Loucy (cell line): ENCODE results near the gene SPDEF.

ENCODE experiments used
- H2AFZ ChIP-seq: fragments of 200-600 bp; sonication (generic); 2 replicates; pipeline ENCODE4 v1.6.0; 2016; ENCODE audit warnings: antibody characterized with exemption, mild to moderate bottlenecking, low read length, moderate library complexity
- H3F3A ChIP-seq: fragments of 200-600 bp; 2 replicates; pipeline ENCODE4 v1.6.0; 2016; ENCODE audit warnings: antibody characterized with exemption, low read depth, mild to moderate bottlenecking
- H3K27me3 ChIP-seq: fragments of 200-600 bp; sonication (generic); 2 replicates; pipeline ENCODE4 v1.6.1; 2014; ENCODE audit warnings: low read length, mild to moderate bottlenecking; ENCODE audit not compliant: insufficient read depth, poor library complexity, severe bottlenecking
- H3K36me3 ChIP-seq: fragments of 200-600 bp; sonication (generic); 2 replicates; pipeline ENCODE4 v1.6.1; 2016; ENCODE audit warnings: low read length; ENCODE audit not compliant: insufficient read depth
- H3K4me1 ChIP-seq: fragments of 200-600 bp; sonication (generic); 2 replicates; pipeline ENCODE4 v1.5.1; 2014; ENCODE audit warnings: low read length, mild to moderate bottlenecking; ENCODE audit not compliant: insufficient read depth, poor library complexity, severe bottlenecking
- H3K4me2 ChIP-seq: fragments of 200-600 bp; sonication (generic); 2 replicates; pipeline ENCODE4 v1.6.0; 2014; ENCODE audit warnings: antibody characterized with exemption, low read length, low read depth, mild to moderate bottlenecking; ENCODE audit not compliant: poor library complexity, severe bottlenecking
- H3K4me3 ChIP-seq: fragments of 200-600 bp; sonication (generic); 2 replicates; pipeline ENCODE4 v1.5.1; 2014; ENCODE audit warnings: low read length, mild to moderate bottlenecking, mixed read lengths; ENCODE audit not compliant: poor library complexity, severe bottlenecking
- H3K79me2 ChIP-seq: fragments of 200-600 bp; sonication (generic); 2 replicates; pipeline ENCODE4 v1.6.1; 2014; ENCODE audit warnings: low read length; ENCODE audit not compliant: insufficient read depth
- H3K9ac ChIP-seq: fragments of 200-600 bp; sonication (generic); 2 replicates; pipeline ENCODE4 v1.6.0; 2014; ENCODE audit warnings: mild to moderate bottlenecking, low read depth, low read length, moderate library complexity; ENCODE audit not compliant: poor library complexity, severe bottlenecking
- H3K9me2 ChIP-seq: fragments of 200-600 bp; sonication (generic); replicated peaks from 2 replicates; pipeline ENCODE4 v1.6.1; 2016; ENCODE audit warnings: low read depth, low read length, mixed read lengths
- H3K9me3 ChIP-seq: fragments of 200-600 bp; sonication (generic); 2 replicates; pipeline ENCODE4 v1.6.1; 2014; ENCODE audit warnings: mild to moderate bottlenecking, antibody characterized with exemption, low read length, low read depth; ENCODE audit not compliant: insufficient read depth
- H4K20me1 ChIP-seq: fragments of 200-600 bp; sonication (generic); 2 replicates; pipeline ENCODE4 v1.6.0; 2014; ENCODE audit warnings: antibody characterized with exemption, low read length, mild to moderate bottlenecking; ENCODE audit not compliant: insufficient read depth, poor library complexity, severe bottlenecking
- EZH2phosphoT487 ChIP-seq: fragments of 200-600 bp; IDR thresholded peaks from 2 replicates; pipeline ENCODE4 v1.6.1; 2018; ENCODE audit warnings: antibody characterized with exemption, mild to moderate bottlenecking, moderate library complexity, borderline replicate concordance
- TF ChIP-seq, protein P1 (sequence below): fragments of 200-600 bp; sonication (generic); conservative IDR thresholded peaks from 2 replicates; pipeline ENCODE4 v1.5.1; 2014; ENCODE audit warnings: mild to moderate bottlenecking, antibody characterized with exemption, low read length

The SPDEF gene

DNA sequence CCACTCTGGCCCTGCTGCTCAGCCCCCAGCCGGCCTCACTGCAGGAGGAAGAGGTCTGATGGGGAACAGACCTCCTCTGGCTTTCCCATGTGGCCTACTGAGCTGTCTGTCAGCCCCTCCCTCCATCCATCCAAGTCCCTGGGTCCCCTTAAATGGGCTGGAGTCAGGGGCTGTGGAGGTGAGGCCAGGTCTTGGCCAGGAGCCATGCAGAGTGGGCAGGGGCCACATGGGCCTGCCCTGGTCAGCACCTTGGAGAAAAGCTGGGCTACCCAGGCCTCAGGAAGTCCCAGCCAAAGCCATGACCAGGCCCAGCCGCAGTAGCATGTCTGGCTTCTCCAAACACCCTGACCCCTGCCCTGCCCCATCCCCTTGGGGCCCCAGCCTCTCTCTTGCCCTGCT is 6.3 kb downstream of the SPDEF start:
- no peak overlapping the region for H3K9ac ChIP-seq

GRCh38 chr6:34549026-34549803 is 6.9 kb downstream of the SPDEF start:
- no peak for TF ChIP-seq EZH2phosphoT487
- TF ChIP-seq, protein P1, sequence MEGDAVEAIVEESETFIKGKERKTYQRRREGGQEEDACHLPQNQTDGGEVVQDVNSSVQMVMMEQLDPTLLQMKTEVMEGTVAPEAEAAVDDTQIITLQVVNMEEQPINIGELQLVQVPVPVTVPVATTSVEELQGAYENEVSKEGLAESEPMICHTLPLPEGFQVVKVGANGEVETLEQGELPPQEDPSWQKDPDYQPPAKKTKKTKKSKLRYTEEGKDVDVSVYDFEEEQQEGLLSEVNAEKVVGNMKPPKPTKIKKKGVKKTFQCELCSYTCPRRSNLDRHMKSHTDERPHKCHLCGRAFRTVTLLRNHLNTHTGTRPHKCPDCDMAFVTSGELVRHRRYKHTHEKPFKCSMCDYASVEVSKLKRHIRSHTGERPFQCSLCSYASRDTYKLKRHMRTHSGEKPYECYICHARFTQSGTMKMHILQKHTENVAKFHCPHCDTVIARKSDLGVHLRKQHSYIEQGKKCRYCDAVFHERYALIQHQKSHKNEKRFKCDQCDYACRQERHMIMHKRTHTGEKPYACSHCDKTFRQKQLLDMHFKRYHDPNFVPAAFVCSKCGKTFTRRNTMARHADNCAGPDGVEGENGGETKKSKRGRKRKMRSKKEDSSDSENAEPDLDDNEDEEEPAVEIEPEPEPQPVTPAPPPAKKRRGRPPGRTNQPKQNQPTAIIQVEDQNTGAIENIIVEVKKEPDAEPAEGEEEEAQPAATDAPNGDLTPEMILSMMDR = no peak
- no peak overlapping the region for H3K9ac ChIP-seq
- H3K79me2 ChIP-seq = no peaks in the 10 kb centered on the region
- H3K9me2 ChIP-seq = no peaks in the 10 kb centered on the region
- H3K4me1 ChIP-seq = peaks cover 2% of the 10 kb centered on the region
- no peak overlapping the region for H2AFZ ChIP-seq
- H3K9me3 ChIP-seq = no peaks in the 10 kb centered on the region
- H3K4me2 ChIP-seq = no peak overlapping the region
- H4K20me1 ChIP-seq = no peaks in the 10 kb centered on the region
- H3K36me3 ChIP-seq = no peaks in the 10 kb centered on the region
- no peak overlapping the region for H3K4me3 ChIP-seq
- H3F3A ChIP-seq = no peaks in the 10 kb centered on the region
- H3K27me3 ChIP-seq = no peaks in the 10 kb centered on the region

More for the DNA sequence above, 6.3 kb downstream of the SPDEF start:
- H3K9me2 ChIP-seq = no peaks in the 10 kb centered on the region
- no peaks in the 10 kb centered on the region for H3K79me2 ChIP-seq
- H3K4me3 ChIP-seq = no peak overlapping the region
- H3K9me3 ChIP-seq = no peaks in the 10 kb centered on the region
- no peaks in the 10 kb centered on the region for H4K20me1 ChIP-seq
- H3K4me2 ChIP-seq = no peak overlapping the region
- H3K4me1 ChIP-seq = peaks cover 5% of the 10 kb centered on the region
- H2AFZ ChIP-seq = no peak overlapping the region
- H3K27me3 ChIP-seq = no peaks in the 10 kb centered on the region
- TF ChIP-seq, protein P1 = no peak
- TF ChIP-seq EZH2phosphoT487 = no peak
- no peaks in the 10 kb centered on the region for H3F3A ChIP-seq
- H3K36me3 ChIP-seq = no peaks in the 10 kb centered on the region

DNA sequence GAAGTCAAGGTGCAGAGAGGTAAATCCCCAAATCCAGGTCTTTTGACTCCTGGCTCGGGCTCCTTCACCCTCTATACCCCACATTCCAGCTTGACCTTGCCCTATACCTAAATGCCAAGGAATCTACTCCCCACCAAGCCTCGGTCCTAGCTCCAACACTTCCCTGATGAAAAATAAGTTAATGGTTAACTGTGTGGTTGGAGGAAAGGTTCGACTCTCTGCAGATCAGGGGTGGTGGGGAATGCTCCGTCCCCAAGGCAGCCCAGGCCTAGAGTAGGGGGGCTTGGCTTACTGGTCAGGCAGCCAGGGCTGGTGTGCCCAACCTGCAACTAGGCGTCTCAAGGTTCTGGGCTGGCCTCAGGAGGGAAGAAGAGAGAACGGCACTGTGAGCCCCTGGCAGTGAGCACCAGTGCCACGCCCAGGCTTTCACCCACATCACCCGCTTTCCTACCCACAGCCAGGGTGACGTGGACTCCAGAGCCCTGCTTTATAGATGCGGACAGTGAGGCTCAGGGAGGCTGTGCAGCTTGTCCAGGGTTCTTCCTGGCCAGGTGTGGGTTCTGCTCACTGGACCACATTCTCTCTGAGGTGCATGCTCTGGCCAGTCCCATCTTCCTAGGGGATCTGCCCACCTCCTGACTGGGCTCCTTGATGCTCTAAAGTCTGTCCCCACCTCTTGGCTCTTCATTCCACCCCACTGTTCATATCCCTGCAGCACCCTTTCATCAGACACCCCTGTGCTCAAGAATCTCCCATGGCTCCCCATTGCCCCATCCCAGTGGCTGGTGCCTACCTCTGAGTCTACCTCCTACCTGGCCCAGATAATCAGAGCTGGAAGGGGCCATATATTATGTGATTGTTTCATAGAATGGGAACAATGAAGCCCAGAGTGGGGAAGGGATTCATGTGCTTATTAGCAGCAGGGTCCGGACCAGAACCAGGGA is 8.2 kb downstream of the SPDEF start:
- no peaks in the 10 kb centered on the region for H3K79me2 ChIP-seq
- H3K4me2 ChIP-seq = no peak overlapping the region
- no peaks in the 10 kb centered on the region for H3K27me3 ChIP-seq
- H3K36me3 ChIP-seq = no peaks in the 10 kb centered on the region
- no peak overlapping the region for H3K4me3 ChIP-seq
- no peak overlapping the region for H2AFZ ChIP-seq
- no peaks in the 10 kb centered on the region for H3K4me1 ChIP-seq
- no peaks in the 10 kb centered on the region for H3K9me3 ChIP-seq
- H3K9me2 ChIP-seq = no peaks in the 10 kb centered on the region
- H3K9ac ChIP-seq = no peak overlapping the region
- no peaks in the 10 kb centered on the region for H4K20me1 ChIP-seq
- TF ChIP-seq, protein P1 = no peak
- TF ChIP-seq EZH2phosphoT487 = no peak
- H3F3A ChIP-seq = no peaks in the 10 kb centered on the region
